ENCODE results near the gene CSMD2.

CSMD2 gene

GRCh38 chr1:33792651-33793050 lies 372.4 kb downstream of the CSMD2 start:
- DNase-seq (ENCODE audit: low read depth, low spot score) = no peak

GRCh38 chr1:33792216-33792615 lies 372.8 kb downstream of the CSMD2 start:
- no peak overlapping the region for H3K4me3 ChIP-seq (ENCODE audit: low read depth, low read length)
- in situ Hi-C loops (cut with HindIII; ENCODE audit: low sequenced_read_pairs) = no loop called here
- no peak for TF ChIP-seq CTCF (IDR thresholded peaks at IDR 0.05; ENCODE audit: low read depth, low read length)
- no peak for DNase-seq (ENCODE audit: low read depth, low spot score)

More at GRCh38 chr1:33792651-33793050, 372.4 kb downstream of the CSMD2 start:
- TF ChIP-seq CTCF (IDR thresholded peaks at IDR 0.05; ENCODE audit: low read depth, low read length) = no peak
- H3K4me3 ChIP-seq (ENCODE audit: low read depth, low read length) = no peak overlapping the region
- in situ Hi-C loops (cut with HindIII; ENCODE audit: low sequenced_read_pairs) = no loop called here

GRCh38 chr1:33791251-33791650 lies 373.8 kb downstream of the CSMD2 start:
- in situ Hi-C loops (cut with HindIII; ENCODE audit: low sequenced_read_pairs) = no loop called here
- TF ChIP-seq CTCF (IDR thresholded peaks at IDR 0.05; ENCODE audit: low read depth, low read length) = no peak
- H3K4me3 ChIP-seq (ENCODE audit: low read depth, low read length) = no peak overlapping the region
- DNase-seq (ENCODE audit: low read depth, low spot score) = no peak

- TF ChIP-seq CTCF (IDR thresholded peaks at IDR 0.05; ENCODE audit: low read depth, low read length) = no peak
- in situ Hi-C loops (cut with HindIII; ENCODE audit: low sequenced_read_pairs) = no loop called here
- no peak for DNase-seq (ENCODE audit: low read depth, low spot score)
- H3K4me3 ChIP-seq (ENCODE audit: low read depth, low read length) = no peak overlapping the region
These were observed 374.5 kb downstream of the CSMD2 start for GRCh38 chr1:33790577-33790976.

- TF ChIP-seq CTCF (IDR thresholded peaks at IDR 0.05; ENCODE audit: low read depth, low read length) = no peak
- in situ Hi-C loops (cut with HindIII; ENCODE audit: low sequenced_read_pairs) = no loop called here
These were observed 380.2 kb downstream of the CSMD2 start for GRCh38 chr1:33784876-33785275.

GRCh38 chr1:33782776-33783175 lies 382.3 kb downstream of the CSMD2 start:
- no peak for TF ChIP-seq CTCF (IDR thresholded peaks at IDR 0.05; ENCODE audit: low read depth, low read length)
- in situ Hi-C loops (cut with HindIII; ENCODE audit: low sequenced_read_pairs) = no loop called here
- no peak for DNase-seq (ENCODE audit: low read depth, low spot score)
- H3K4me3 ChIP-seq (ENCODE audit: low read depth, low read length) = no peak overlapping the region

More at GRCh38 chr1:33784876-33785275, 380.2 kb downstream of the CSMD2 start:
- no peak for DNase-seq (ENCODE audit: low read depth, low spot score)
- H3K4me3 ChIP-seq (ENCODE audit: low read depth, low read length) = no peak overlapping the region

- no peak for DNase-seq (ENCODE audit: low read depth, low spot score)
- in situ Hi-C loops (cut with HindIII; ENCODE audit: low sequenced_read_pairs) = no loop called here
- TF ChIP-seq CTCF (IDR thresholded peaks at IDR 0.05; ENCODE audit: low read depth, low read length) = no peak
- H3K4me3 ChIP-seq (ENCODE audit: low read depth, low read length) = no peak overlapping the region
These were observed 383.4 kb downstream of the CSMD2 start for GRCh38 chr1:33781652-33782051.

Data from astrocyte of the spinal cord (primary cell).